Ishikawa (cell line): ENCODE results near the gene COG4.

Experiments
- CEBPB ChIP-seq: IDR thresholded peaks from 2 replicates; pipeline ENCODE4 v1.6.1; 2012
- EP300 ChIP-seq: IDR thresholded peaks from 2 replicates; pipeline ENCODE4 v1.6.1; 2012; ENCODE audit warnings: borderline replicate concordance
- TAF1 ChIP-seq: IDR thresholded peaks from 2 replicates; pipeline ENCODE4 v1.6.1; 2012; ENCODE audit warnings: low read depth, mild to moderate bottlenecking
- YY1 ChIP-seq: IDR thresholded peaks from 2 replicates; pipeline ENCODE4 v1.6.1; 2012; ENCODE audit warnings: low read depth
- TF ChIP-seq, protein P1 (sequence below): IDR thresholded peaks from 2 replicates; pipeline ENCODE4 v1.6.1; 2012

GRCh38 chr16:70511833-70512232 lies 11.5 kb downstream of the COG4 start:
- TF ChIP-seq CEBPB, result no peak
- TF ChIP-seq YY1, result no peak
- no peak for TF ChIP-seq EP300
- TF ChIP-seq TAF1, result no peak
- TF ChIP-seq, protein P1, sequence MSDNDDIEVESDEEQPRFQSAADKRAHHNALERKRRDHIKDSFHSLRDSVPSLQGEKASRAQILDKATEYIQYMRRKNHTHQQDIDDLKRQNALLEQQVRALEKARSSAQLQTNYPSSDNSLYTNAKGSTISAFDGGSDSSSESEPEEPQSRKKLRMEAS, result no peak
